ENCODE results near the gene INTS6. TPM values are rescaled to one million over a fixed set of nuclear protein-coding genes. Genes with fewer than 3 reads are reported as not detected.

The INTS6 gene
- total RNA-seq, 2 donors from 2014 or later = 94.5 to 106 TPM

GRCh38 chr13:51346397-51346796 lies 106.4 kb downstream of the INTS6 start:
- H3K9me3 Mint-ChIP-seq = no peaks in the 10 kb centered on the region
- no peak overlapping the region for H3K27ac Mint-ChIP-seq
- H3K4me3 Mint-ChIP-seq = no peak overlapping the region
- no peaks in the 10 kb centered on the region for H3K36me3 Mint-ChIP-seq (ENCODE audit: insufficient read depth in 2 of 2)
- ATAC-seq (replicated peaks in 1 of 2) = no peak
- peaks cover 2% of the 10 kb centered on the region for H3K27me3 Mint-ChIP-seq (ENCODE audit: low read depth)
- peaks cover 6% of the 10 kb centered on the region for H3K4me1 Mint-ChIP-seq (ENCODE audit: low read depth)
- no peak for DNase-seq

- H3K4me1 Mint-ChIP-seq (ENCODE audit: low read depth) = peaks cover 26% of the 10 kb centered on the region
- H3K9me3 Mint-ChIP-seq = no peaks in the 10 kb centered on the region
- no peak overlapping the region for H3K27ac Mint-ChIP-seq
- DNase-seq (no peak), ATAC-seq (replicated peaks in 1 of 2) (no peak)
- H3K4me3 Mint-ChIP-seq = no peak overlapping the region
- H3K27me3 Mint-ChIP-seq (ENCODE audit: low read depth) = peaks cover 5% of the 10 kb centered on the region
- H3K36me3 Mint-ChIP-seq (ENCODE audit: insufficient read depth in 2 of 2) = no peaks in the 10 kb centered on the region
Observed at GRCh38 chr13:51343475-51343874, 109.4 kb downstream of the INTS6 start.

GRCh38 chr13:51342706-51343105 lies 110.1 kb downstream of the INTS6 start:
- Mint-ChIP-seq H3K36me3 (ENCODE audit: insufficient read depth in 2 of 2) (no peaks in the 10 kb centered on the region), H3K27ac (no peak overlapping the region), H3K4me3 (no peak overlapping the region), H3K27me3 (ENCODE audit: low read depth) (peaks cover 5% of the 10 kb centered on the region), H3K9me3 (no peaks in the 10 kb centered on the region), H3K4me1 (ENCODE audit: low read depth) (peaks cover 26% of the 10 kb centered on the region)
- DNase-seq (no peak), ATAC-seq (replicated peaks in 1 of 2) (no peak)

GRCh38 chr13:51341791-51342190 lies 111.0 kb downstream of the INTS6 start:
- H3K4me3 Mint-ChIP-seq = no peak overlapping the region
- H3K4me1 Mint-ChIP-seq (ENCODE audit: low read depth) = peaks cover 26% of the 10 kb centered on the region
- no peaks in the 10 kb centered on the region for H3K9me3 Mint-ChIP-seq
- H3K27ac Mint-ChIP-seq = no peak overlapping the region
- no peaks in the 10 kb centered on the region for H3K36me3 Mint-ChIP-seq (ENCODE audit: insufficient read depth in 2 of 2)
- H3K27me3 Mint-ChIP-seq (ENCODE audit: low read depth) = peaks cover 5% of the 10 kb centered on the region
- no peak for DNase-seq
- ATAC-seq (replicated peaks in 1 of 2) = no peak

- Mint-ChIP-seq H3K4me3 (no peak overlapping the region), H3K27me3 (ENCODE audit: low read depth) (peaks cover 5% of the 10 kb centered on the region), H3K27ac (no peak overlapping the region), H3K36me3 (ENCODE audit: insufficient read depth in 2 of 2) (no peaks in the 10 kb centered on the region), H3K9me3 (no peaks in the 10 kb centered on the region), H3K4me1 (ENCODE audit: low read depth) (peaks cover 22% of the 10 kb centered on the region)
- ATAC-seq (replicated peaks in 1 of 2) (no peak), DNase-seq (no peak)
Observed at GRCh38 chr13:51341232-51341631, 111.6 kb downstream of the INTS6 start.

GRCh38 chr13:51339952-51340732 lies 112.7 kb downstream of the INTS6 start:
- peaks cover 5% of the 10 kb centered on the region for H3K27me3 Mint-ChIP-seq (ENCODE audit: low read depth)
- H3K36me3 Mint-ChIP-seq (ENCODE audit: insufficient read depth in 2 of 2) = no peaks in the 10 kb centered on the region
- peaks cover 22% of the 10 kb centered on the region for H3K4me1 Mint-ChIP-seq (ENCODE audit: low read depth)
- H3K27ac Mint-ChIP-seq = peak overlapping the region; percentile 83
- H3K9me3 Mint-ChIP-seq = no peaks in the 10 kb centered on the region
- no peak overlapping the region for H3K4me3 Mint-ChIP-seq
- ATAC-seq (replicated peaks in 1 of 2) (peak; percentile 50 to 77), DNase-seq (no peak)

- H3K9me3 Mint-ChIP-seq = no peaks in the 10 kb centered on the region
- H3K4me3 Mint-ChIP-seq = no peak within 1 kb of the TSS
- H3K27me3 Mint-ChIP-seq (ENCODE audit: low read depth) = peaks cover 5% of the 10 kb centered on the region
- no peak for ATAC-seq (replicated peaks in 1 of 2)
- H3K4me1 Mint-ChIP-seq (ENCODE audit: low read depth) = peaks cover 22% of the 10 kb centered on the region
- no peak for DNase-seq
- H3K27ac Mint-ChIP-seq = peak within 1 kb of the TSS; percentile 83
- no peaks in the 10 kb centered on the region for H3K36me3 Mint-ChIP-seq (ENCODE audit: insufficient read depth in 2 of 2)
Observed at GRCh38 chr13:51339354-51339753, 113.5 kb downstream of the INTS6 start, which contains the start of gene SERPINE3. Gene SERPINE3, plus strand, starts transcription at chr13:51339691. Its CDS starts 1,401 bp downstream, at chr13:51341092.

GRCh38 chr13:51336746-51337145 lies 116.1 kb downstream of the INTS6 start:
- DNase-seq (no peak), ATAC-seq (replicated peaks in 1 of 2) (no peak)
- Mint-ChIP-seq H3K27me3 (ENCODE audit: low read depth) (peaks cover 11% of the 10 kb centered on the region), H3K4me1 (ENCODE audit: low read depth) (peaks cover 37% of the 10 kb centered on the region), H3K9me3 (peaks cover 0 to 1% of the 10 kb centered on the region in 2 donors), H3K36me3 (ENCODE audit: insufficient read depth in 2 of 2) (no peaks in the 10 kb centered on the region), H3K27ac (no peak overlapping the region), H3K4me3 (no peak overlapping the region)

- ATAC-seq (replicated peaks in 1 of 2) (no peak), DNase-seq (no peak)
- Mint-ChIP-seq H3K9me3 (peaks cover 0 to 3% of the 10 kb centered on the region in 2 donors), H3K27me3 (ENCODE audit: low read depth) (peaks cover 6% of the 10 kb centered on the region), H3K36me3 (ENCODE audit: insufficient read depth in 2 of 2) (peaks cover 0 to 4% of the 10 kb centered on the region in 2 donors), H3K4me1 (ENCODE audit: low read depth) (peaks cover 32% of the 10 kb centered on the region), H3K4me3 (no peak overlapping the region), H3K27ac (no peak overlapping the region)
Observed at GRCh38 chr13:51333826-51334225, 119.0 kb downstream of the INTS6 start.

GRCh38 chr13:51333421-51333820 lies 119.4 kb downstream of the INTS6 start:
- Mint-ChIP-seq H3K27ac (no peak overlapping the region), H3K4me3 (no peak overlapping the region), H3K9me3 (peaks cover 0 to 3% of the 10 kb centered on the region in 2 donors), H3K4me1 (ENCODE audit: low read depth) (peaks cover 32% of the 10 kb centered on the region), H3K36me3 (ENCODE audit: insufficient read depth in 2 of 2) (peaks cover 0 to 4% of the 10 kb centered on the region in 2 donors), H3K27me3 (ENCODE audit: low read depth) (peaks cover 6% of the 10 kb centered on the region)
- ATAC-seq (replicated peaks in 1 of 2) (no peak), DNase-seq (no peak)

- Mint-ChIP-seq H3K4me3 (no peak overlapping the region), H3K4me1 (ENCODE audit: low read depth) (peaks cover 32% of the 10 kb centered on the region), H3K36me3 (ENCODE audit: insufficient read depth in 2 of 2) (peaks cover 0 to 4% of the 10 kb centered on the region in 2 donors), H3K9me3 (peaks cover 0 to 3% of the 10 kb centered on the region in 2 donors), H3K27me3 (ENCODE audit: low read depth) (peaks cover 6% of the 10 kb centered on the region), H3K27ac (no peak overlapping the region)
- no peak for ATAC-seq (replicated peaks in 1 of 2)
- no peak for DNase-seq
Observed at GRCh38 chr13:51332566-51333361, 120.1 kb downstream of the INTS6 start.

- Mint-ChIP-seq H3K36me3 (ENCODE audit: insufficient read depth in 2 of 2) (peaks cover 0 to 4% of the 10 kb centered on the region in 2 donors), H3K27ac (no peak overlapping the region), H3K27me3 (ENCODE audit: low read depth) (peaks cover 6% of the 10 kb centered on the region), H3K4me3 (peak overlapping the region; percentile 44 to 57), H3K4me1 (ENCODE audit: low read depth) (peaks cover 32% of the 10 kb centered on the region), H3K9me3 (peaks cover 0 to 3% of the 10 kb centered on the region in 2 donors)
- peak; percentile 39 to 69 for ATAC-seq (replicated peaks in 1 of 2)
- peak in 1 of 2 donors; percentile 7 for DNase-seq
Observed at GRCh38 chr13:51331354-51331861, 121.4 kb downstream of the INTS6 start.

GRCh38 chr13:51330791-51331190 lies 122.0 kb downstream of the INTS6 start:
- Mint-ChIP-seq H3K4me1 (ENCODE audit: low read depth) (peaks cover 32% of the 10 kb centered on the region), H3K27ac (peak overlapping the region; percentile 36), H3K4me3 (peak overlapping the region; percentile 44 to 57), H3K9me3 (peaks cover 0 to 3% of the 10 kb centered on the region in 2 donors), H3K27me3 (ENCODE audit: low read depth) (peaks cover 6% of the 10 kb centered on the region), H3K36me3 (ENCODE audit: insufficient read depth in 2 of 2) (peaks cover 0 to 4% of the 10 kb centered on the region in 2 donors)
- DNase-seq = no peak
- peak; percentile 32 to 40 for ATAC-seq (replicated peaks in 1 of 2)
